ENCODE measurements around the gene CPA5. TPM values are rescaled to one million over a fixed set of nuclear protein-coding genes. Genes with fewer than 3 reads are reported as not detected.

Gene CPA5
- total and polyA plus RNA-seq, 2 experiments from 2014 or later = not detected

GRCh38 chr7:130367836-130368746 lies 23.5 kb downstream of the CPA5 start:
- H3K4me1 Mint-ChIP-seq = peaks cover 29% of the 10 kb centered on the region

More at GRCh38 chr7:130367836-130368746, 23.5 kb downstream of the CPA5 start:
- H3K4me1 ChIP-seq (ENCODE audit: insufficient read depth) = peaks cover 11% of the 10 kb centered on the region; the same call in 1 of the 2 replicates
- no peak for TF ChIP-seq POLR2AphosphoS5 (IDR thresholded peaks at IDR 0.05; ENCODE audit: low read depth)
- TF ChIP-seq JUNB (IDR thresholded peaks at IDR 0.05; ENCODE audit: unreplicated experiment) = no peak
- no peak for TF ChIP-seq STAT1 (IDR thresholded peaks at IDR 0.05; ENCODE audit: unreplicated experiment)
- TF ChIP-seq ZNF331 (CRISPR knock-in tag; IDR thresholded peaks at IDR 0.05; ENCODE audit: low read depth) = no peak
- TF ChIP-seq ZNF114 (CRISPR knock-in tag; IDR thresholded peaks at IDR 0.05) = no peak
- no peak for TF ChIP-seq EZH2 (IDR thresholded peaks at IDR 0.05; ENCODE audit: low read depth, unreplicated experiment)
- TF ChIP-seq, protein P1, sequence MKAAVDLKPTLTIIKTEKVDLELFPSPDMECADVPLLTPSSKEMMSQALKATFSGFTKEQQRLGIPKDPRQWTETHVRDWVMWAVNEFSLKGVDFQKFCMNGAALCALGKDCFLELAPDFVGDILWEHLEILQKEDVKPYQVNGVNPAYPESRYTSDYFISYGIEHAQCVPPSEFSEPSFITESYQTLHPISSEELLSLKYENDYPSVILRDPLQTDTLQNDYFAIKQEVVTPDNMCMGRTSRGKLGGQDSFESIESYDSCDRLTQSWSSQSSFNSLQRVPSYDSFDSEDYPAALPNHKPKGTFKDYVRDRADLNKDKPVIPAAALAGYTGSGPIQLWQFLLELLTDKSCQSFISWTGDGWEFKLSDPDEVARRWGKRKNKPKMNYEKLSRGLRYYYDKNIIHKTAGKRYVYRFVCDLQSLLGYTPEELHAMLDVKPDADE (IDR thresholded peaks at IDR 0.05) = no peak
- TF ChIP-seq EZH2phosphoT487 (IDR thresholded peaks at IDR 0.05; ENCODE audit: unreplicated experiment) = no peak
- no peak for TF ChIP-seq ZNF462 (CRISPR knock-in tag; IDR thresholded peaks at IDR 0.05)
- TF ChIP-seq, protein P2, sequence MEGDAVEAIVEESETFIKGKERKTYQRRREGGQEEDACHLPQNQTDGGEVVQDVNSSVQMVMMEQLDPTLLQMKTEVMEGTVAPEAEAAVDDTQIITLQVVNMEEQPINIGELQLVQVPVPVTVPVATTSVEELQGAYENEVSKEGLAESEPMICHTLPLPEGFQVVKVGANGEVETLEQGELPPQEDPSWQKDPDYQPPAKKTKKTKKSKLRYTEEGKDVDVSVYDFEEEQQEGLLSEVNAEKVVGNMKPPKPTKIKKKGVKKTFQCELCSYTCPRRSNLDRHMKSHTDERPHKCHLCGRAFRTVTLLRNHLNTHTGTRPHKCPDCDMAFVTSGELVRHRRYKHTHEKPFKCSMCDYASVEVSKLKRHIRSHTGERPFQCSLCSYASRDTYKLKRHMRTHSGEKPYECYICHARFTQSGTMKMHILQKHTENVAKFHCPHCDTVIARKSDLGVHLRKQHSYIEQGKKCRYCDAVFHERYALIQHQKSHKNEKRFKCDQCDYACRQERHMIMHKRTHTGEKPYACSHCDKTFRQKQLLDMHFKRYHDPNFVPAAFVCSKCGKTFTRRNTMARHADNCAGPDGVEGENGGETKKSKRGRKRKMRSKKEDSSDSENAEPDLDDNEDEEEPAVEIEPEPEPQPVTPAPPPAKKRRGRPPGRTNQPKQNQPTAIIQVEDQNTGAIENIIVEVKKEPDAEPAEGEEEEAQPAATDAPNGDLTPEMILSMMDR (conservative IDR thresholded peaks at IDR 0.05; ENCODE audit: low read depth in 2 of 2) = no peak
- TF ChIP-seq, protein P3, sequence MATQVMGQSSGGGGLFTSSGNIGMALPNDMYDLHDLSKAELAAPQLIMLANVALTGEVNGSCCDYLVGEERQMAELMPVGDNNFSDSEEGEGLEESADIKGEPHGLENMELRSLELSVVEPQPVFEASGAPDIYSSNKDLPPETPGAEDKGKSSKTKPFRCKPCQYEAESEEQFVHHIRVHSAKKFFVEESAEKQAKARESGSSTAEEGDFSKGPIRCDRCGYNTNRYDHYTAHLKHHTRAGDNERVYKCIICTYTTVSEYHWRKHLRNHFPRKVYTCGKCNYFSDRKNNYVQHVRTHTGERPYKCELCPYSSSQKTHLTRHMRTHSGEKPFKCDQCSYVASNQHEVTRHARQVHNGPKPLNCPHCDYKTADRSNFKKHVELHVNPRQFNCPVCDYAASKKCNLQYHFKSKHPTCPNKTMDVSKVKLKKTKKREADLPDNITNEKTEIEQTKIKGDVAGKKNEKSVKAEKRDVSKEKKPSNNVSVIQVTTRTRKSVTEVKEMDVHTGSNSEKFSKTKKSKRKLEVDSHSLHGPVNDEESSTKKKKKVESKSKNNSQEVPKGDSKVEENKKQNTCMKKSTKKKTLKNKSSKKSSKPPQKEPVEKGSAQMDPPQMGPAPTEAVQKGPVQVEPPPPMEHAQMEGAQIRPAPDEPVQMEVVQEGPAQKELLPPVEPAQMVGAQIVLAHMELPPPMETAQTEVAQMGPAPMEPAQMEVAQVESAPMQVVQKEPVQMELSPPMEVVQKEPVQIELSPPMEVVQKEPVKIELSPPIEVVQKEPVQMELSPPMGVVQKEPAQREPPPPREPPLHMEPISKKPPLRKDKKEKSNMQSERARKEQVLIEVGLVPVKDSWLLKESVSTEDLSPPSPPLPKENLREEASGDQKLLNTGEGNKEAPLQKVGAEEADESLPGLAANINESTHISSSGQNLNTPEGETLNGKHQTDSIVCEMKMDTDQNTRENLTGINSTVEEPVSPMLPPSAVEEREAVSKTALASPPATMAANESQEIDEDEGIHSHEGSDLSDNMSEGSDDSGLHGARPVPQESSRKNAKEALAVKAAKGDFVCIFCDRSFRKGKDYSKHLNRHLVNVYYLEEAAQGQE (IDR thresholded peaks at IDR 0.05; ENCODE audit: unreplicated experiment) = no peak
- H3K27ac ChIP-seq (ENCODE audit: low read depth) = no peak overlapping the region
- no peaks in the 10 kb centered on the region for H4K20me1 ChIP-seq (replicated peaks; ENCODE audit: insufficient read depth)
- no peaks in the 10 kb centered on the region for H3K36me3 ChIP-seq (ENCODE audit: insufficient read depth)
- Mint-ChIP-seq H3K4me3 (no peak overlapping the region), H3K27me3 (ENCODE audit: insufficient read depth, low read depth, poor library complexity) (peaks cover 11% of the 10 kb centered on the region), H3K27ac (no peak overlapping the region), H3K9me3 (no peaks in the 10 kb centered on the region), H3K36me3 (ENCODE audit: low read depth) (peaks cover 4% of the 10 kb centered on the region; the same call in 1 of the 3 replicates)
- H3K4me3 ChIP-seq = no peak overlapping the region
- H3K79me2 ChIP-seq (replicated peaks; ENCODE audit: insufficient read depth) = no peaks in the 10 kb centered on the region
- 0 out of 2 replicates have a peak overlapping the region, but pooled peaks have one; percentile 47 for H2AFZ ChIP-seq
- no peaks in the 10 kb centered on the region for H3K27me3 ChIP-seq (ENCODE audit: insufficient read depth)
- H3F3A ChIP-seq (replicated peaks; ENCODE audit: low read depth) = no peaks in the 10 kb centered on the region
- DNase-seq (ENCODE audit: low spot score) (no peak), ATAC-seq (no peak)
- 0 out of 2 replicates have a peak, but pooled peaks cover 6% of the 10 kb centered on the region for H3K9me2 ChIP-seq (ENCODE audit: insufficient read depth)
- no peak overlapping the region for H3K4me2 ChIP-seq

Measured in GM23338 (cell line).